DND-41 (cell line): ENCODE results near the gene CYSLTR2.
"Not testable (repeated sequence)": the region's sequence is repeated elsewhere in the genome, so short reads cannot be mapped to it uniquely, and the experiment has no call there.

Experiments used
- ATAC-seq: fragments of 200-7000 bp; cut with Tn5 transposase; 3 replicates; pipeline ENCODE4 v1.9.1; 2021; ENCODE audit warnings: low read depth; ENCODE audit not compliant: insufficient read depth
- DNase-seq: peaks from one replicate; pipeline ENCODE4 v3.0.0-alpha.2; 2020
- H2AFZ ChIP-seq: 2 replicates; pipeline ENCODE4 v1.6.0; 2012; ENCODE audit warnings: low read depth, low read length
- H3K27ac ChIP-seq: 2 replicates; pipeline ENCODE4 v1.5.1; 2012; ENCODE audit warnings: low read length, inconsistent platforms
- H3K27me3 ChIP-seq: fragments of 200-600 bp; sonication (generic); 2 replicates; pipeline ENCODE4 v1.6.0; 2012; ENCODE audit warnings: low read length, mild to moderate bottlenecking, inconsistent platforms; ENCODE audit not compliant: insufficient read depth, poor library complexity
- H3K36me3 ChIP-seq: 2 replicates; pipeline ENCODE4 v1.5.1; 2012; ENCODE audit warnings: low read length, inconsistent platforms; ENCODE audit not compliant: insufficient read depth
- H3K4me1 ChIP-seq: 2 replicates; pipeline ENCODE4 v1.5.1; 2012; ENCODE audit warnings: mild to moderate bottlenecking, low read length; ENCODE audit not compliant: insufficient read depth
- H3K4me2 ChIP-seq: 2 replicates; pipeline ENCODE4 v1.6.0; 2012; ENCODE audit warnings: mild to moderate bottlenecking, moderate library complexity, low read length, inconsistent platforms; ENCODE audit not compliant: insufficient read depth
- H3K4me3 ChIP-seq, 2 experiments: fragments of 200-600 bp in 1 of 2; shearing (Covaris generic) in 1 of 2; 2 replicates each; pipeline ENCODE4 v1.5.1; 2012 to 2016; ENCODE audit warnings: inconsistent platforms in 2 of 2, low read length in 2 of 2, mild to moderate bottlenecking in 2 of 2, low read depth in 1 of 2, moderate library complexity in 1 of 2
- H3K79me2 ChIP-seq: 2 replicates; pipeline ENCODE4 v1.6.0; 2012; ENCODE audit warnings: low read length, inconsistent platforms; ENCODE audit not compliant: insufficient read depth
- H3K9ac ChIP-seq: 2 replicates; pipeline ENCODE4 v1.6.0; 2012; ENCODE audit warnings: low read depth, mild to moderate bottlenecking, inconsistent platforms, low read length, moderate library complexity
- H3K9me3 ChIP-seq: 2 replicates; pipeline ENCODE4 v1.5.1; 2012; ENCODE audit warnings: low read length, moderate library complexity, mild to moderate bottlenecking, inconsistent platforms; ENCODE audit not compliant: insufficient read depth, severe bottlenecking
- H4K20me1 ChIP-seq: 2 replicates; pipeline ENCODE4 v1.6.0; 2012; ENCODE audit warnings: low read length; ENCODE audit not compliant: insufficient read depth
- EZH2 ChIP-seq: IDR thresholded peaks from 3 replicates; pipeline ENCODE4 v1.6.1; 2012; ENCODE audit warnings: borderline replicate concordance, low read depth, mild to moderate bottlenecking, moderate library complexity, low read length, inconsistent platforms; ENCODE audit not compliant: severe bottlenecking
- TF ChIP-seq, protein P1 (sequence below): IDR thresholded peaks from 2 replicates; pipeline ENCODE4 v1.5.1; 2012; ENCODE audit warnings: borderline replicate concordance, low read length, moderate library complexity, mild to moderate bottlenecking; ENCODE audit not compliant: poor library complexity, severe bottlenecking; ENCODE audit errors: extremely low read depth

CYSLTR2 gene

GRCh38 chr13:48667136-48667535 is 13.4 kb downstream of the CYSLTR2 start:
- DNase-seq = no peak
- H3K36me3 ChIP-seq = no peaks in the 10 kb centered on the region
- ATAC-seq = peak; percentile 25; the same call in 1 of the 3 replicates

GRCh38 chr13:48671421-48671820 is 17.7 kb downstream of the CYSLTR2 start:
- not testable (repeated sequence) for H2AFZ ChIP-seq, H3K4me2 ChIP-seq, H3K9ac ChIP-seq, H3K27me3 ChIP-seq, H3K9me3 ChIP-seq, H3K4me3 ChIP-seq, ATAC-seq, H3K27ac ChIP-seq, H4K20me1 ChIP-seq, DNase-seq, H3K36me3 ChIP-seq
- peaks cover 51% of the 10 kb centered on the region for H3K4me1 ChIP-seq
- peaks cover 78% of the 10 kb centered on the region for H3K79me2 ChIP-seq

More at GRCh38 chr13:48667136-48667535, 13.4 kb downstream of the CYSLTR2 start:
- H3K9ac ChIP-seq = no peak overlapping the region
- TF ChIP-seq EZH2 = no peak
- TF ChIP-seq, protein P1, sequence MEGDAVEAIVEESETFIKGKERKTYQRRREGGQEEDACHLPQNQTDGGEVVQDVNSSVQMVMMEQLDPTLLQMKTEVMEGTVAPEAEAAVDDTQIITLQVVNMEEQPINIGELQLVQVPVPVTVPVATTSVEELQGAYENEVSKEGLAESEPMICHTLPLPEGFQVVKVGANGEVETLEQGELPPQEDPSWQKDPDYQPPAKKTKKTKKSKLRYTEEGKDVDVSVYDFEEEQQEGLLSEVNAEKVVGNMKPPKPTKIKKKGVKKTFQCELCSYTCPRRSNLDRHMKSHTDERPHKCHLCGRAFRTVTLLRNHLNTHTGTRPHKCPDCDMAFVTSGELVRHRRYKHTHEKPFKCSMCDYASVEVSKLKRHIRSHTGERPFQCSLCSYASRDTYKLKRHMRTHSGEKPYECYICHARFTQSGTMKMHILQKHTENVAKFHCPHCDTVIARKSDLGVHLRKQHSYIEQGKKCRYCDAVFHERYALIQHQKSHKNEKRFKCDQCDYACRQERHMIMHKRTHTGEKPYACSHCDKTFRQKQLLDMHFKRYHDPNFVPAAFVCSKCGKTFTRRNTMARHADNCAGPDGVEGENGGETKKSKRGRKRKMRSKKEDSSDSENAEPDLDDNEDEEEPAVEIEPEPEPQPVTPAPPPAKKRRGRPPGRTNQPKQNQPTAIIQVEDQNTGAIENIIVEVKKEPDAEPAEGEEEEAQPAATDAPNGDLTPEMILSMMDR = no peak
- H3K9me3 ChIP-seq = peaks cover 21% of the 10 kb centered on the region
- peaks cover 87% of the 10 kb centered on the region for H3K79me2 ChIP-seq
- H3K4me2 ChIP-seq = no peak overlapping the region
- peaks cover 21% of the 10 kb centered on the region for H3K4me1 ChIP-seq
- no peak overlapping the region for H2AFZ ChIP-seq
- no peaks in the 10 kb centered on the region; the same call in 1 of the 2 replicates for H4K20me1 ChIP-seq
- H3K27me3 ChIP-seq = no peaks in the 10 kb centered on the region
- peak overlapping the region; percentile 60 for H3K27ac ChIP-seq
- no peak overlapping the region for H3K4me3 ChIP-seq

DNA sequence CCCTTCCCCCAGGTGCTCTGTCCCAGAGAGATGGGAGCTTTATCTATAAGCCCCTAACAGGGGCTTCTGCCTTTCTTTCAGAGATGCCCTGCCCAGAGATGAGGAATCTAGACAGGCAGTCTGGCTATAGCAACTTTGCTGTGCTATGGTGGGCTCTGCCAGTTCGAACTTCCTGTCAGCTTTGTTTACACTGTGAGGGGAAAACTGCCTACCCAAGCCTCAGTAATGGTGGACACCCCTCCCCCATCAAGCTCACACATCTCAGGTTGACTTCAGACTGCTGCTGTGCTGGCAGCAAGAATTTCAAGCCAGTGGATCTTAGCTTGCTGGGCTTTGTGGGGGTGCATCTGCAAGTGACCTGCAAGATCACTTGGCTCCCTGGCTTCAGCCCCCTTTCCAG is 21.5 kb downstream of the CYSLTR2 start:
- Histone ChIP-seq H2AFZ (0 out of 2 replicates have a peak overlapping the region, but pooled peaks have one; percentile 5), H4K20me1 (no peaks in the 10 kb centered on the region), H3K4me2 (peak overlapping the region; percentile 20; the same call in 1 of the 2 replicates), H3K79me2 (peaks cover 80% of the 10 kb centered on the region), H3K36me3 (no peaks in the 10 kb centered on the region; the same call in 1 of the 2 replicates), H3K27me3 (no peaks in the 10 kb centered on the region), H3K9me3 (no peaks in the 10 kb centered on the region), H3K9ac (peak overlapping the region; percentile 20), H3K4me3 (no peak overlapping the region; a peak in 1 of 4 replicates), H3K27ac (peak overlapping the region; percentile 67), H3K4me1 (peaks cover 52% of the 10 kb centered on the region)
- DNase-seq (peak; percentile 67), ATAC-seq (peak; percentile 79)
- TF ChIP-seq EZH2 = no peak
- TF ChIP-seq, protein P1 = no peak

GRCh38 chr13:48678316-48678715 is 24.6 kb downstream of the CYSLTR2 start:
- TF ChIP-seq, protein P1 = no peak
- TF ChIP-seq EZH2 = no peak
- Histone ChIP-seq H3K9me3 (no peaks in the 10 kb centered on the region), H4K20me1 (0 out of 2 replicates have a peak, but pooled peaks cover 2% of the 10 kb centered on the region), H3K4me3 (no peak overlapping the region), H3K4me2 (no peak overlapping the region), H2AFZ (no peak overlapping the region), H3K27ac (peak overlapping the region; percentile 21; the same call in 1 of the 2 replicates), H3K36me3 (no peaks in the 10 kb centered on the region; the same call in 1 of the 2 replicates), H3K4me1 (peaks cover 52% of the 10 kb centered on the region), H3K27me3 (no peaks in the 10 kb centered on the region), H3K79me2 (peaks cover 82% of the 10 kb centered on the region), H3K9ac (no peak overlapping the region)
- no peak for DNase-seq
- ATAC-seq = no peak
